GM18867 (cell line): ENCODE results near the gene CHI3L2.
"Not testable (repeated sequence)": the region's sequence is repeated elsewhere in the genome, so short reads cannot be mapped to it uniquely, and the experiment has no call there.

Experiments
- ATAC-seq: cut with Tn5 transposase; IDR thresholded peaks from one replicate; pipeline ENCODE4 v1.9.1; 2021; ENCODE audit warnings: mild to moderate bottlenecking, moderate library complexity; ENCODE audit not compliant: unreplicated experiment

The CHI3L2 gene

DNA sequence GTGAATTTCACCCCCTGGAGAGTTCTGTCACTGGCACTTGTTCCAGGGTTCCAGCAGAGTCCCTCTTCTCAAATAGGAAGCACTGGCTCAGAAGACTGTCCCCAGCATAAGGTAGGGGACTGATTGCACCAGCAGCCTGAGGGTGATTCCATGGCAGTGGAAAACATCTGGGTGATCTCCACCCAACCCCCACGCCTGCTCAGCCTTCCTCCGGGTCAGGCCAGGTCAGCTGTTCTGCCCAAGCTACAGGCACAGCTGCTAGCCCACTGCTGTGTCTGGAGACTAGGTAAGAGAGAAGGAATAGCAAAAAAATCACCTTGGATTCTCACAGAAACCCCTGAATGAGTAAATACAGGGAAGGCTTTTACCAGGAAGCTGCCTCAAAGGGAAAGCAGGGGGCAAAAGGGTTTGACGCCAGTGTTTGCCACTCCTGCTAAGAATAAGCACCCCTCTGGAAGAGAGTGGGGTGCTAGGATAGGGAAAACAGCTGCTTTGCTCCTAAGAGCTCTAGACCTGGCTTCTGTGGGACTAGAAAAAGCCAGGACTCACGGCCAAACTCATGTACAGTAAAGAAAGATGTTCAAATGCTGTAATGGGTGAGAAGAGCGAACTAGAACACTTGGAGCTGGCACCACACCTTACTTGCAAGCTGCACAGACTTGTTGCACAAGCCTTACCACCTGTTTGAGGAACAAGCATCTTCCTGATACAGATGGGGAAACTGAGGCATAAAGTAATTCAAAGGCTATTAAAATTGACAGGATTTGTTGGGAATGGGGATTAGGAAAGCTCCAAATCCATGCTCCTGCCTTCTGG, 26.0 kb upstream of the CHI3L2 start:
- ATAC-seq, result no peak

DNA sequence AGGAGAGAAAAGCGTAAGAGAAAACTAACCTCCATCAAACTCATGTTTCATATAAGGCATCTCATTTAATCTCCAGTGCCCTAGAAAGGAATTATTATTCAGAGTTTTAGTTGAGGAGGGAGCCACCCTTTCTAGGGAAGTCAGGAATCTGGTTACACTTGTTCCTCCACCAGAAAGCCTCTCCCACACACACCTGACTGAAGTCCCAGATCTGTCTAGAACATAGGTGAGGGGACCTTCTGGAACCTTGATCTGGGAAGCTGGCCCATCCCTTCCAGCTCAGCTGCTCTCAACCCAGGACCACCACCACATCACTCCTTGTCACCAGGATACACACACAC, 25.2 kb upstream of the CHI3L2 start:
- ATAC-seq, result no peak

GRCh38 chr1:111202707-111203623, 24.5 kb upstream of the CHI3L2 start:
- no peak for ATAC-seq

GRCh38 chr1:111203681-111204200, 23.8 kb upstream of the CHI3L2 start:
- peak; percentile 68 for ATAC-seq

DNA sequence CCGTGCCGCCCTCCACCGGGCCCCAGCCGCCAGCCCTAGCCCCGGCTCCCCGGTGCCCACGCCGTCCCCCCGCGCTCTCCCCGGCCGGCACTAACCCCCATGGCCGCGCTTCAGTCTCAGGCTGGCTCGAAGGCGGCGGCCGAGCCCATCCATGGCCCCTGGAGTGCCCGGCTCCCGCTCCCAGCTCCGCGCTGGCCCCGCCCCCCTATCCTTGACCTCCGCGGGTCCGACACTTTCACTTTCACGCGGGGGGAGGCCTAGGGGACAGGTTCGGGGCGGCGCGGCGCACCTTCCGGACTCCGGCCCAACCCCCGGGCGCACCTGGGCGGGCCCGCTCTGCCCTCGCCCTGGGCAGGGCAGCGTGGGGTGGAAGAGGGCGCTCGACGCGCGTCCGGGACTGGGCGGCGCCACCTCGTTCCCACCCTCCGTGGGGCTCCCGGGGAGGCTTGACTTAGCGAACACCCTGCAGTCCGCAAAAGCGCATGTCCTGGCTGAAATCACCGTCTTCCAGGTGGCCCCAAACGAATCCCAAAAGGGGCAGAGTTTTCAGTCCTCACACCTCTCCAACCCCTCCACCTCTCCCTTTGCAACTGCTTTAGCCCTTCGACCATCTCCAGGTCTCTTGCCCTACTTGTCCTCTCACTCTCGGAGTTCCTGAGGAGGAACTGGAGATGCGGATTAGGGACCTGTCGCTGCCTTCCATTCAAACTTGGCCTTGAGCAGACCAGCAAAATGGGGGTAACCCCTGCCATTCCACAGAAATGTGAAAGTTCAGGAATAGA, 23.1 kb upstream of the CHI3L2 start:
- ATAC-seq, result peak; percentile 82

DNA sequence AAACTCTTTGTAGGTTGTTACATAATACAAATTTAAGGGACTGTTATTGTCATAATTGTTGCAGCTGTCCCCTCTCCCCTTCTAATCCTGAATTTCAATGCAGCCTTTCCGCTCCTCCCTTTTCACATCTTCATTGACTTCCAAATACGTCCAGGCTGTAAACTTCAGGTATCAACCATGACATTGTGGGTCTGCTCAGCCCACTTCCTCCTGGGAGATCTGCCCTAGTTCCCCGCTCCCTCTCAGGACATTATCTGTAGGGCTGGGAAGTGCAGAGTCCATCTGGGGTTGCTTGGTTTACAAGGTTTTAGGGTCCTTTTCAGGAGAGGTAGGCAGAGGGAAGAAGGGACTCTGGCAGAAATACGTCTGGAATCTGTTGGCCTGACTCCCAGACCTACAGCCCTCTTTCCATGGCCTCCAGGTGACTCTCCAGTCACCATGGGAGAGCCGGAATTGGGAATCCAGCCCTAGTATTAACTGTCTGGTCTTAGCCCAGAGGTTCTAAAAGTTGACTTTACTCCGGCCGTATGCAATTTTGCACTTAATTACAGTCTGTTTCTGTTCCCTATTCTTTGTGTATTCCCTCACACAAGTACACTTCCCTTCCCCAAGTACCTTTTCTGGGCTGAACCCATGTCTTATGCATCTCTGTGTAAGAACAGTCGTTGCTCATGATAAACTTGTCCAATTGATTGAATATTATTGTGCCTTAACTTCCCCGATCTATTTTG, 22.4 kb upstream of the CHI3L2 start:
- no peak for ATAC-seq

DNA sequence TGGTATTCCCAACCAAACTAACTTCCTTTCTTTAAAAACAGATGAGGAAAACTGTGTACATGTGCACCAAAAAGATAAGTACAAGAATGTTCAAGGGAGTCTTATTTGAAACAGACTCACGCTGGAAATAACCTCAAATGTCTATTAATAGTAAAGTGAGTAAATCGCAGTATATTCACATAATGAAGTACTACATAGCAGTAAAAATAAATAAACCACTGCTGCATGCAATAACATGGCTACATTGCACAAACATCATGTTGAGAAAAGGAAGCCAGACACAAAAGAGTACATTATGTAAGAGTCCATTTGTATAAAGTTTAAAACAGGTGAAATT, 21.8 kb upstream of the CHI3L2 start:
- no peak for ATAC-seq

- ATAC-seq, result no peak
These were observed 18.6 kb upstream of the CHI3L2 start for GRCh38 chr1:111208921-111209320.

DNA sequence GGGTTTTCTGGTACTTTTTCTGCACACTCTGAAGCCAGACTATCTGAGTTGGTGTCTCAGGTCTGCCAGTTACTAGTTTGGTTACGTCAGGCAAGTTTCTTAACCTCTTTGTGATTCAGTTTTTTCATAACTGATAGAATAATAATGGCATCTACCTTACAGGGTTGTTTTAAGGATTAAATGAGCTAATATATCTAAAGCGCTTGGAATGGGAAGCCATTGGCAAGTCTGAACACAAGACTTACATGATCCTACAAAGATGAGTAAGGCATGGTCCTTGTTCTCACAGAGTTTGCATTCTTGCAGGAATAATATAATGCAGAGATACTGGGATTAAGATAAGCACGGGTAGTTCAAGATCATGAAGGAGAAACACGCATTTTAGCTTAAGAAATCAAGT, 17.9 kb upstream of the CHI3L2 start:
- no peak for ATAC-seq

GRCh38 chr1:111211921-111212320, 15.6 kb upstream of the CHI3L2 start:
- no peak for ATAC-seq

DNA sequence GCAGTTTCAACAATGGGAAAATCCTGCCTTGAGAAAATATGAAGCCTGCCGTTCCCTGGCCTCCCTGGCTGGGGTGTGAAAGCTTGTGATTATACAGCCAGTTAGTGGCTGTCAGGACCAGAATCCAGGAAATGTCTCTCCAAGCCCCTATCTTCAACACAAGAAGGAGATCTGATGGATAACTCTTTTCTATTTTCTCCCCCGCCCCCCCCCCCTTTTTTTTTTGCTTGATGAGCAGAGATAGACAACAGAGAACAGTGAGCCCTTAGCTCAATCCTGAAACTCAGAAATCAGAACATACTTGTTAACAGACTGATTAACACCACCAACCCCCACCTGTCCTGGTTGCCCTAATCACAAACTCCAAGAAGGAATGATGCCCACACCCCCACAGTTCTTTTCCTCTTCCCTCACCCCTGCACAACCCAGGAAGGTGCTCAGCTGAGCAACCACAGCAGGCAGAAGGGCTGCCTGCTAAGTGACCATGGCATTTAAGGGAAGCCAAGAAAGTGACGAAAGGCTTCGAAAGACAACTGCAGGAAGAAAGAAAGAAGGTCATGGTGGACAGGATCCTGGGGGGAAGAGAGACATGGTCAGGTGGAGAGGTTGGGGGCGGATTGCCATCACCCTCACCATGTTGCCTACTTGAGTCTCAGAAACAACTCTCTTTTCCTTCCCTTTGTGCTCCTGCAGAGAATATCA, 14.7 kb upstream of the CHI3L2 start:
- no peak for ATAC-seq

DNA sequence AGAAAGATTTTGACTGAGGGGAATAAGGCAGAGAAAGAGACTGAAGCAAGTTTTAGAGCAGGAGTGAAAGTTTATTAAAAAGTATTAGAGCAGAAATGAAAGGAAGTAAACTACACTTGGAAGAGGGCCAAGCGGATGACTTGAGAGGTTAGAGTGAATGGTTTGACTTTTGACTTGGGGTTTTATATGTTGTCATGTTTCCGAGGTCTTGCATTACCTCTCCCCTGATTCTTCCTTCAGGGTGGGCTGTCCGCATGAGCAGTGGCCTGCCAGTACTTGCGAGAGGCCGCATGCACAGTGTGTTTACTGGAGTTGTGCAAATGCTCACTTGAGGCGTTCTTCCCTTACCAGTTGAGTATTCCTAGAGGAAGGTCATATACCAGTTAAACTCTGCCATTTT, 14.1 kb upstream of the CHI3L2 start:
- no peak for ATAC-seq

- ATAC-seq, result no peak
These were observed 13.3 kb upstream of the CHI3L2 start for GRCh38 chr1:111214074-111214801.

DNA sequence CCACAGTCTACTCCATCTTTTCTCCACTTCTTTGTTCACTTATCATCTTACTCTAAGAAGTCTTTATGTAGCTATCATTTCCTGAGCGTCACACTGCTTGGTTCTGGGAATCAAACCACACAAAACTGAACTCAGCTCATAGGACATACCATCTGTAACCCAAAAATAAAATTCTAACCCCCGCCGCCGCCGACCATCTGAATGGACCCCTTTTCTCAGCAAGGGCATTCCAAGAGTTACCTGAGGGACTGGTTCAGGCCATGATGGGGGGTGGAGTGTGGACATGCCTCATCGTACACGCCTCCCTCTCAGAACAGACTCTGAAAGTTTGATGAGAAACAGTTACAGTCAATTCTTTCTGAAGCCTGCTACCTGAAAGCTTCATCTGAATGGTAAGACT, 12.6 kb upstream of the CHI3L2 start:
- ATAC-seq, result no peak

GRCh38 chr1:111215285-111215684, 12.2 kb upstream of the CHI3L2 start:
- not testable (repeated sequence) for ATAC-seq

DNA sequence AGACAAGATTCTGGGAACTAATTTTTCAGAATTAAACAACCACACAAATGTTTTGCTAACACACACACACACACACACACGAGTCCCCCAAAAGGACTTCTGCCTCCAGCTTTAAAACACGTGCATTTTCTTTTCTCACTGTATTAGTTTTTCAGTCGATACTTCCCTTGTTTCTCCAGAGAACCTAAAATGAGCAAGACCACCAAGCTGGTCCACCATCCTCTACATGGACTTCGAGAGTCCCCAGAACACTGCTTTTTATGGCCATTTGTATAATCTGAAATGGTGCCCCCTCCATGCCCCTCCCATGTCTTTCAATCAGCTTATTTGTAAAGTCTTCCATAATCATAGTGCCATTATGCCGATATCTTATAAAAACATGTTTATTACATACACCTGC, 10.8 kb upstream of the CHI3L2 start:
- no peak for ATAC-seq

DNA sequence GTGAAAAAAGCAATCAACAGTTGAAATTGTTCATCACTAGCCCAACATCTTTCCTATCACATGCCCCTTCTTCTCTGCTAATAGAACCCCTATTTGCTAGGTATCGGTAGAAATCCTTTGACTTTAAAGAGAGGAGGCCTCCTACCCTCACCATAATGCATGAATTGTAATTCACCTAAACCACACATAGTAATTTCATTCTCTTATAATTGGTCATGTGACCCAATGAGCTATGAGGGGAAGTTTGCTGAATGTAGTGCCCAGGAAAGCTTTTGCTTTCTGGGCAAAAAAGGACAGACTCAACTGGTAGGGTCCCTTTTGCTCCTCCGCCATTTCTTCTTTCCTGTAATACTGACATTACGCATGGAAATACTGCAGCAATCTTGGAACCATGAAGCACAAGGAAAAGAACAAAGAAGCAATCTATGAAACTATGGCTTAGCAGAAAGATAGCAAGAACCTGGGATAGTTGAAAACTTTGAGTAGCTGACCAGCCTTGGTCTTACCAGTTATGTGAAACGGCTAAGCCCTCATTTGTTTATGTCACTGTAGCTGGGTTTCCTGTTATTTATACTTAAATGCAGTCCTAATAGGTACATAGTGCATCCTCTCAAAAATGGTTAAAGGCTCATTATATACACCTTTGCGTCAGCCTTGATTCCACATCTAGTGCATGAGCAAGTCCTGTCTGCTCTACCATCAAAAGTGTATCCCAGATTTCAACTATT, 10.2 kb upstream of the CHI3L2 start:
- no peak for ATAC-seq

- ATAC-seq, result no peak
These were observed 8.6 kb upstream of the CHI3L2 start for GRCh38 chr1:111218701-111219556.
